Measurements from ENCODE around the gene LAMA3. TPM values are rescaled to one million over a fixed set of nuclear protein-coding genes. Genes with fewer than 3 reads are reported as not detected.

The LAMA3 gene
- total RNA-seq, 1 donor from 2014 or later = 0.47 TPM

DNA sequence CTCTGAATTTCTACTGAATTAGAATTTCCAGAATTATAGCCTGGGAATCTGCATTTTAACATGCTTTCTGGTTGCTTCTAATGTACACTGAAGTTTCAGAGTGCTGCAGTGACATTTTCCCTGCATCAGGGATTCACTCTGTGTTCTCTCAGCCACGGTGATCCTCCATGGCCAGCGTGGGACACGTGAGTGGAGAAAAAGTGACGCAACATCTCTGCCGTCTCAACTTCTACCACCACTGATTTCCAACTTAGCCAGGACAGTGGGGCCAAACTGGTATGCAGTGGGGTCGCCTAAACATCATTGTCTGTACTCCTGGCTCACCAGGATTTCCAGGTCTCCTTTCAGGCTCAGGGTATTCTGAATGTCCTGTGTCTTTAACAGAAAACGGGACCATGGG, 44.6 kb downstream of the LAMA3 start:
- H3K4me2 ChIP-seq = no peak overlapping the region
- H3K36me3 Mint-ChIP-seq = no peaks in the 10 kb centered on the region
- H3K27ac Mint-ChIP-seq = no peak overlapping the region
- DNase-seq (ENCODE audit: low spot score) = no peak
- no peaks in the 10 kb centered on the region for H3K36me3 ChIP-seq
- H2AFZ ChIP-seq (replicated peaks) = no peak overlapping the region
- H3K27ac ChIP-seq = no peak overlapping the region
- no peaks in the 10 kb centered on the region for H3F3A ChIP-seq (ENCODE audit: low read depth)
- no peak overlapping the region for H3K4me3 Mint-ChIP-seq
- no peak overlapping the region for H3K9ac ChIP-seq
- H3K4me1 ChIP-seq = peaks cover 18% of the 10 kb centered on the region
- H3K27me3 Mint-ChIP-seq (ENCODE audit: insufficient read depth, low read depth) = peaks cover 2% of the 10 kb centered on the region
- H3K79me2 ChIP-seq (ENCODE audit: low read depth) = no peaks in the 10 kb centered on the region
- no peaks in the 10 kb centered on the region for H4K20me1 ChIP-seq (ENCODE audit: low read depth)
- H3K9me3 Mint-ChIP-seq = no peaks in the 10 kb centered on the region
- H3K9me3 ChIP-seq (ENCODE audit: low read depth) = no peaks in the 10 kb centered on the region
- H3K27me3 ChIP-seq = no peaks in the 10 kb centered on the region
- peaks cover 12% of the 10 kb centered on the region for H3K4me1 Mint-ChIP-seq
- no peak overlapping the region for H3K4me3 ChIP-seq
- TF ChIP-seq, protein P1, sequence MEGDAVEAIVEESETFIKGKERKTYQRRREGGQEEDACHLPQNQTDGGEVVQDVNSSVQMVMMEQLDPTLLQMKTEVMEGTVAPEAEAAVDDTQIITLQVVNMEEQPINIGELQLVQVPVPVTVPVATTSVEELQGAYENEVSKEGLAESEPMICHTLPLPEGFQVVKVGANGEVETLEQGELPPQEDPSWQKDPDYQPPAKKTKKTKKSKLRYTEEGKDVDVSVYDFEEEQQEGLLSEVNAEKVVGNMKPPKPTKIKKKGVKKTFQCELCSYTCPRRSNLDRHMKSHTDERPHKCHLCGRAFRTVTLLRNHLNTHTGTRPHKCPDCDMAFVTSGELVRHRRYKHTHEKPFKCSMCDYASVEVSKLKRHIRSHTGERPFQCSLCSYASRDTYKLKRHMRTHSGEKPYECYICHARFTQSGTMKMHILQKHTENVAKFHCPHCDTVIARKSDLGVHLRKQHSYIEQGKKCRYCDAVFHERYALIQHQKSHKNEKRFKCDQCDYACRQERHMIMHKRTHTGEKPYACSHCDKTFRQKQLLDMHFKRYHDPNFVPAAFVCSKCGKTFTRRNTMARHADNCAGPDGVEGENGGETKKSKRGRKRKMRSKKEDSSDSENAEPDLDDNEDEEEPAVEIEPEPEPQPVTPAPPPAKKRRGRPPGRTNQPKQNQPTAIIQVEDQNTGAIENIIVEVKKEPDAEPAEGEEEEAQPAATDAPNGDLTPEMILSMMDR (IDR thresholded peaks at IDR 0.05) = no peak
- no peak for TF ChIP-seq EZH2phosphoT487 (IDR thresholded peaks at IDR 0.05)
- TF ChIP-seq EZH2 (IDR thresholded peaks at IDR 0.05) = no peak

DNA sequence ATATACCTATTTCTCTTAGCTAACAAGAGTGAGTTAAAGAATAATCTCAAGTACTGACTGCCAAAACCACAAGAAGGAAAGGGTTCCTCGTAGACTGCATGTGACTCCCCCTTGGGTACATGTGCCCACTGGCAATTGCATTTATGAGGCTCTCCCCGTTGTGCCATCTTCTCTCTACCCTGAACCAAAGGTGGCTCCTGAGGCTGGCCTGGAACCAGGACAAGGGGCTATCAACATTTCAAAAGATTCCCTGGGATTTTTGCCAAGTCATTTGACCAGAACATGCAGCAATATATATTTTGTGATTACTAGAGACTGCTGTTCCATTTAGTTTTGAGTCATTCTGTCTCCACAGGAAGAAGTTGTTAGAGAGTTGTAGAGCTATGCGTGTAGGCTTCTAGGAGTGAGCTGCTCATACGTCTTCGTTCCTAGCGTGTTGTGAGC, 45.8 kb downstream of the LAMA3 start:
- peaks cover 2% of the 10 kb centered on the region for H3K27me3 Mint-ChIP-seq (ENCODE audit: insufficient read depth, low read depth)
- no peak overlapping the region for H3K27ac Mint-ChIP-seq
- H3K27me3 ChIP-seq = no peaks in the 10 kb centered on the region
- H3K4me3 Mint-ChIP-seq = no peak overlapping the region
- TF ChIP-seq, protein P1 (IDR thresholded peaks at IDR 0.05) = no peak
- no peak for TF ChIP-seq EZH2 (IDR thresholded peaks at IDR 0.05)
- no peak for TF ChIP-seq EZH2phosphoT487 (IDR thresholded peaks at IDR 0.05)
- H3K79me2 ChIP-seq (ENCODE audit: low read depth) = no peaks in the 10 kb centered on the region
- no peaks in the 10 kb centered on the region for H4K20me1 ChIP-seq (ENCODE audit: low read depth)
- H3K4me1 Mint-ChIP-seq = peaks cover 12% of the 10 kb centered on the region
- no peak overlapping the region for H3K4me3 ChIP-seq
- H3K36me3 ChIP-seq = no peaks in the 10 kb centered on the region
- no peak overlapping the region for H2AFZ ChIP-seq (replicated peaks)
- no peak for DNase-seq (ENCODE audit: low spot score)
- H3K36me3 Mint-ChIP-seq = no peaks in the 10 kb centered on the region
- no peak overlapping the region for H3K27ac ChIP-seq
- no peak overlapping the region for H3K9ac ChIP-seq
- peaks cover 18% of the 10 kb centered on the region for H3K4me1 ChIP-seq
- no peak overlapping the region for H3K4me2 ChIP-seq
- no peaks in the 10 kb centered on the region for H3K9me3 ChIP-seq (ENCODE audit: low read depth)
- no peaks in the 10 kb centered on the region for H3K9me3 Mint-ChIP-seq
- H3F3A ChIP-seq (ENCODE audit: low read depth) = no peaks in the 10 kb centered on the region

DNA sequence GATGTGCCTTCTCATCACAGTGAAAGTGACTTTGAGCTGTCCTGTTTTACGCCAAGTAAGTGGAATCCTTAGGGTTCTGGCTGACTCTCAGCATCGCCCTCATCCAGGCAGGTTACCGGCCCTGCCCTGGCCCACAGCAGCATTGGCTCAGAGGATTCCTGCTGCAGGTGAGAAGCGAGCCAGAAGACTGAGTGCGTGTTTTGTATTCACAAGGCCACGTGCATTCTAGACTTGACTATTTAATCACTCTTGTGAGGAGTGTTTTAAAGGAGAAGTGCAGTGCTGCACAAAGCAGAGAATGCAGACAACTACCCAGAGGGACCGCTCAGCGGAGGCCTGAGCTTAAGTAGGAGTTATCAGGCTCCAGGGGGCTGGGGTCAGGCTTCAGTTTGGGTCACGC, 48.3 kb downstream of the LAMA3 start:
- Mint-ChIP-seq H3K4me1 (peaks cover 19% of the 10 kb centered on the region), H3K27ac (no peak overlapping the region), H3K27me3 (ENCODE audit: insufficient read depth, low read depth) (peaks cover 2% of the 10 kb centered on the region), H3K36me3 (no peaks in the 10 kb centered on the region), H3K9me3 (no peaks in the 10 kb centered on the region), H3K4me3 (no peak overlapping the region)
- H3K4me2 ChIP-seq = no peak overlapping the region
- H4K20me1 ChIP-seq (ENCODE audit: low read depth) = no peaks in the 10 kb centered on the region
- no peaks in the 10 kb centered on the region for H3K27me3 ChIP-seq
- H3K9ac ChIP-seq = no peak overlapping the region
- H3K4me1 ChIP-seq = peaks cover 24% of the 10 kb centered on the region
- H3K4me3 ChIP-seq = no peak overlapping the region
- H3F3A ChIP-seq (ENCODE audit: low read depth) = no peaks in the 10 kb centered on the region
- DNase-seq (ENCODE audit: low spot score) = no peak
- no peaks in the 10 kb centered on the region for H3K79me2 ChIP-seq (ENCODE audit: low read depth)
- H3K36me3 ChIP-seq = no peaks in the 10 kb centered on the region
- no peak overlapping the region for H3K27ac ChIP-seq
- H2AFZ ChIP-seq (replicated peaks) = no peak overlapping the region
- H3K9me3 ChIP-seq (ENCODE audit: low read depth) = no peaks in the 10 kb centered on the region
- TF ChIP-seq, protein P1 (IDR thresholded peaks at IDR 0.05) = no peak
- TF ChIP-seq EZH2 (IDR thresholded peaks at IDR 0.05) (no peak), EZH2phosphoT487 (IDR thresholded peaks at IDR 0.05) (no peak)

Measured in neural progenitor cell (in vitro differentiated cells).